Rectal smooth muscle tissue (tissue), 1 donor: ENCODE results near the gene FGF6.

ENCODE experiments used
- H3K27ac ChIP-seq: one replicate; pipeline ENCODE4 v1.7.0; 2013; ENCODE audit warnings: low read depth, low read length, inconsistent platforms
- H3K27me3 ChIP-seq: one replicate; pipeline ENCODE4 v1.7.0; 2013; ENCODE audit warnings: low read length; ENCODE audit not compliant: control insufficient read depth, insufficient read depth
- H3K36me3 ChIP-seq: one replicate; pipeline ENCODE4 v1.7.0; 2013; ENCODE audit warnings: low read length; ENCODE audit not compliant: control insufficient read depth, insufficient read depth
- H3K4me1 ChIP-seq: one replicate; pipeline ENCODE4 v1.7.0; 2013; ENCODE audit warnings: low read length; ENCODE audit not compliant: control insufficient read depth, insufficient read depth
- H3K4me3 ChIP-seq: one replicate; pipeline ENCODE4 v1.7.0; 2013; ENCODE audit warnings: low read length
- H3K9ac ChIP-seq: one replicate; pipeline ENCODE4 v1.7.0; 2013; ENCODE audit warnings: low read length

The FGF6 gene, protein sequence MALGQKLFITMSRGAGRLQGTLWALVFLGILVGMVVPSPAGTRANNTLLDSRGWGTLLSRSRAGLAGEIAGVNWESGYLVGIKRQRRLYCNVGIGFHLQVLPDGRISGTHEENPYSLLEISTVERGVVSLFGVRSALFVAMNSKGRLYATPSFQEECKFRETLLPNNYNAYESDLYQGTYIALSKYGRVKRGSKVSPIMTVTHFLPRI

DNA sequence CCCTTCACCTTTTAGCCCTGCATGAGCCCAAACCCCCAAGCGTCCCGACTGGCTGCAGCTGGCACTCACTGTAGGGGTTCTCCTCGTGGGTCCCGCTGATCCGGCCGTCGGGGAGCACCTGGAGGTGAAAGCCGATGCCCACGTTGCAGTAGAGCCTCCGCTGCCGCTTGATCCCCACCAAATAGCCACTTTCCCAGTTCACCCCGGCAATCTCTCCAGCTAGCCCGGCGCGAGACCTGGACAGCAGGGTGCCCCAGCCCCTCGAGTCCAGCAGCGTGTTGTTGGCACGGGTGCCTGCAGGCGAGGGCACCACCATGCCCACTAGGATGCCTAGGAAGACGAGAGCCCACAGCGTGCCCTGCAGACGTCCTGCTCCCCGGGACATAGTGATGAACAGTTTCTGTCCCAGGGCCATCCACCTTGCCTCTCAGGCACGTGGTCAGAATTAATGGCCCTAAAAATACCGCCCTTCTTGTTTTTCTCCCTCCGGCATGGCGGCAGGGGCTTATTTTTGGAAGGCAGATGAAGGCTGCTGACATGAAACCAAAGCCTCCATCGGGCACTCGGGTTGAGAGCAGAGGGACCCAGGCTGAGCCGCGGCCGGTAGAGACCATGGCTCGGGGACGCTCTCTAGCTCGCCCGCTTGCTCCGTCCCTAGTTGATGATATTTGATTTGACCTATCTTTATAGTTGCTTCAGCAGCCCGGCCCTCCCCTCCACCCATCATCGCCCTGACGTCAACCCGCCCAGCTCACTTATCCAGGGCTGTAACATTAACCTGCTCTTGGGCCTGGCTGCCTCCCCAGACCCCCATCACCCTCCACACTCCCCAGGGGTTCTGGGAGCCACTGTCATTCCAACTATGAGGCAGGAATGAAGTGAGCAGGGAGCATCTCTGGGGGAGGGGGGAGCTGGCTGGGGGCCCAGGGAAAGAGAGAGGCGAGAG lies at the start of gene FGF6:
TSS of gene FGF6 (minus strand) at position 660 of the 946 bp plus-strand sequence. CDS start at position 415, 245 bp downstream.
- Histone ChIP-seq H3K27ac (no peak within 1 kb of the TSS), H3K9ac (no peak within 1 kb of the TSS), H3K4me1 (no peaks in the 10 kb centered on the region), H3K4me3 (no peak within 1 kb of the TSS), H3K36me3 (no peaks in the 10 kb centered on the region), H3K27me3 (peaks cover 2% of the 10 kb centered on the region)

DNA sequence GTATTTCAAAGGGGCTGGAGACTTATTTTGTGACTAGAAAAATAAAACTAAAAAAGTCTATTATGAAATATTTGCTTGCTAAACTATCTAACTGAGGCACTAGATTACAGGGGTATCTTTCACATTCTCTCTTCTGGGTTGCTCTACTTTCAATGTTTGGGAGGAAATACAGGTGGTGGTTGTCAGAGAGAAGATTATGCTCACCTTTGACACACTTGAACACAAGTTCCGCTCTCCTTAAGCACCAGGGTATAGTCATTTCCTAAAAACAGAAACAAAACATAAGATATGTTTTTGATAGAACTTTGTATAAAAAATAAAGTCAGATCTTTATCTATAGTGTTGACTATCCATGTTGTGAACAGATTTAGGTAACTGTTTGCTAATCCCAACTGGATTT lies 45.4 kb upstream of the FGF6 start:
- no peaks in the 10 kb centered on the region for H3K27me3 ChIP-seq
- H3K4me3 ChIP-seq, result no peak overlapping the region
- H3K27ac ChIP-seq, result no peak overlapping the region
- no peak overlapping the region for H3K9ac ChIP-seq
- peaks cover 9% of the 10 kb centered on the region for H3K36me3 ChIP-seq
- no peaks in the 10 kb centered on the region for H3K4me1 ChIP-seq

DNA sequence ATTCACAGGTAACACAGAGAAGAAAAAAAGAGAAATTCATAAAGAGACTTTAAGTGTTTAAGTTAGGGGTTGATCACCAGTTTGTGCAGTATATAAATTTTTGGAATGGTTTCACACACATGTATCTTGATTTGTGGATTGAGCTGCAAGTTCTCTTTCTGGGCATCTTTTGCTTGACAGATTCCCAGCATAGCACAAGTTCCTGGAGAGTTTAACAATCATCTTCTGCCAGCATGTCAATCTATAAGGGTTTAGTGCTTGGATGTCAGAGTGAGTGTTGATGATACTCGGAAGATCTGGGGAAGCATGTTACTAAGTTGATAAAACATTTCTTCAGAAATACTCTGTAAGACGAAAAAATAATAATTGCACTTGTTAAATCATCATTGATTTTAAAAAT lies 43.9 kb upstream of the FGF6 start:
- Histone ChIP-seq H3K27ac (no peak overlapping the region), H3K4me3 (no peak overlapping the region), H3K4me1 (no peaks in the 10 kb centered on the region), H3K27me3 (no peaks in the 10 kb centered on the region), H3K9ac (no peak overlapping the region), H3K36me3 (peaks cover 9% of the 10 kb centered on the region)

DNA sequence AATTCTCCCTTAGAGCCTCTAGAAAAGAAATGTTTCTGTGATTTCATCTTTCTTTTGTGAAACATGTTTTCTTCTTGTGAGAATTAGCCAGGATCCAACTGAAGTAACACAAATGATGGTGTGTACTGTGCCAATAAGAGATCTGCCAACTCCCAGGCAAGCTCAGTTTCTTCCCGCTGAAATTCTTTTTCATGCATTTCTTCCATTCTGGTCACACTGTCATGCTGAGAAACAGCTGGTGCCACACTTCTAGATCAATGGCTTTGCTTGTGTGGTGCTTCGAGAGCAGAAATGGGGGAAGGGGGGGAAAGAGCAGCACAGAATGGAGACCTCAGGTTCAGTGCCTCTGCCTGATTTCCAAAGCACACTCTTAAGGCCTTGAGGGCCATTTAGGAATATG lies 41.4 kb upstream of the FGF6 start:
- Histone ChIP-seq H3K36me3 (peaks cover 9% of the 10 kb centered on the region), H3K27ac (no peak overlapping the region), H3K27me3 (no peaks in the 10 kb centered on the region), H3K9ac (no peak overlapping the region), H3K4me1 (no peaks in the 10 kb centered on the region), H3K4me3 (no peak overlapping the region)

DNA sequence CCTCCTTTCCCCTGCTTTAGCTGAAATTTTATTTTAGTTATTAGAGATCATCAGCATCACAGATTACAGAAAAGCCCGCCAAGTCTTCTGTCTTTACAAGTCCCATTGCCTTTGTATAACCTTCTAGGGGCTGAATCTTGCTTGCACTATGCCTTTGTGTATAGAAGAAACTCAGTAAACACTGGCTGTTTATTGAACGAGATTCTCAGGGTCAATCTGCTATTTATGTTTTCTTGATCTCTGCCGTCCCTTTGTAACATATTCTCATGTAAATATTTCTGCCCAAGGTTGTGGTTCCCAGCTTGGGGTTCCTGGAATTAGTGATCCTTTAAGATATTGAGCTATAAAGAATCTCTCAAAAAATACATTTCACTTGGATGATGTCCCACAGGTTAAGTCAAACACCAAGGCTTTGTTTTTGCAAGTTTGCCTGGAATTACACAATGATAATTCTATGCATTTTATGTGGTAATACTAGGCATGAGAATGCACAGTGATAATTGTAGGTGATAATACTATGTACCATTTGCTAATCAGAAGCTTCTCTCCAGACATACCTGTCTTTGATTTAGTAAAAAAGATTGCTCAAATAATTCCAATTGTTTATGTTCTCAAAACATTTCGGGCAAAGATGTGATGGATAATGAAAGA lies 40.6 kb upstream of the FGF6 start:
- H3K4me1 ChIP-seq, result no peaks in the 10 kb centered on the region

DNA sequence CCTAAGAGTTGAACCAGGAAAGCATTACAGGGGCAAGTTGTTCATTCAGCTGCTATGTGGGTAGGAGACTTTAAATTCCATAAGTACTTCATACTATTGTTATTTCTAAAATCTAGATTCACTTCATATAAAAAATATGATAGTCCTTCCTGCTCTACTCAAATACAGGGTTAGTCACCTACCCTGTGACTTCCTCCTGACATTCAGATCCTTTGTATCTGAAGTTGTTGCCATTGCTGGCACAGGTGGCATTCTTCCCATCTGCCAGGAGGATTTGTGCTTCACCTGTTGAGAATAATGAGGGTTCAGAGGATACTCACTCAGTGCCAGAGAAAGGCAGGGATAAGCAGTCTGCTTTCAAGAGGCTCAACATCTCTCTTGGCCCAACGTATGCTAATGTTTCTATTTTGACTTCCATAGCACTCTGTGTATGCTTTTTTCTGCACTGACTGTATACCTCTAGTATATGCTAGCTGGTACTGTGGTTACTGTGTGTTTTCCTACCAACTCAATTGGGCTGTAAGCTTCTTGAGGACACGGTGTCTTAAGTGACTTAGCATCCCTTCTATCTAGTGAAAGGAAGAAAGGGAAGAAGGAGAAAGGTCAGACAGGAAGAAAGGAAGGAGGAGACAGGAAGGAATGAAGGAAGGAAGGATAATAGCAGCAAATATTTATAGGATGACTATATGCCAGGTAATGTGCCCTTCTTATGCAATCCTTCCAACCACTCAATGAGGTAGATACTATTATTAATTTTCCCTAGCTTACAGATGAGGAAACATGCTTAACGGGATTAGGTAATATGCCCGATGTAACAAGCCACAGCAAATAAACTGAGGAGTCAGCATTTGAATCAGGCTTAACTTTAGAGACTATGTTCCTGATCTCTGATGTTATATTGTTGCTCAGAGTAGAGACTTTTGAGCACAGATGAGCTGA lies 38.5 kb upstream of the FGF6 start:
- H3K36me3 ChIP-seq, result peaks cover 5% of the 10 kb centered on the region
- no peaks in the 10 kb centered on the region for H3K4me1 ChIP-seq
- H3K27me3 ChIP-seq, result no peaks in the 10 kb centered on the region
- H3K9ac ChIP-seq, result no peak overlapping the region
- H3K27ac ChIP-seq, result no peak overlapping the region
- no peak overlapping the region for H3K4me3 ChIP-seq

More for the DNA sequence above, 40.6 kb upstream of the FGF6 start:
- H3K27ac ChIP-seq, result no peak overlapping the region
- H3K27me3 ChIP-seq, result no peaks in the 10 kb centered on the region
- no peak overlapping the region for H3K4me3 ChIP-seq
- no peak overlapping the region for H3K9ac ChIP-seq
- peaks cover 9% of the 10 kb centered on the region for H3K36me3 ChIP-seq

DNA sequence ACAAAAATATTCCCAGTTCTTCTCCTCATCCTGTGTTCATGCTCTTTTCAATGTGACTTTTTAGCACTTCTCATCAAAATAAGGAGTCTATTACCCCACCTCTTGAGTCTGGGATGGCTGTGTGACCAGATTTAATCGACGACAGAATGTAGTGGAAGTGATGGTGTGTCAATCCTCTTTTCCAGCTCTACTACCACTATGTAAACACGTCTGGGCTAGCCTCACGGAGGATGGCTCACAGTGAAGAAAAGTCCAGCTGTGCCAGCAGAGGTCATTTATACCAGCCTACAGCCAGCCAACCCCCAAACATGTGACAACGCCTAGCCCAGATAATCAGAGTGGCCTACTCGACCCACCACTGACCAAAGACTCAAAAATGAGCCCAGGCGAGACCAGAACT lies 37.3 kb upstream of the FGF6 start:
- no peaks in the 10 kb centered on the region for H3K36me3 ChIP-seq
- H3K9ac ChIP-seq, result no peak overlapping the region
- H3K27me3 ChIP-seq, result no peaks in the 10 kb centered on the region
- no peak overlapping the region for H3K4me3 ChIP-seq
- no peak overlapping the region for H3K27ac ChIP-seq
- no peaks in the 10 kb centered on the region for H3K4me1 ChIP-seq

DNA sequence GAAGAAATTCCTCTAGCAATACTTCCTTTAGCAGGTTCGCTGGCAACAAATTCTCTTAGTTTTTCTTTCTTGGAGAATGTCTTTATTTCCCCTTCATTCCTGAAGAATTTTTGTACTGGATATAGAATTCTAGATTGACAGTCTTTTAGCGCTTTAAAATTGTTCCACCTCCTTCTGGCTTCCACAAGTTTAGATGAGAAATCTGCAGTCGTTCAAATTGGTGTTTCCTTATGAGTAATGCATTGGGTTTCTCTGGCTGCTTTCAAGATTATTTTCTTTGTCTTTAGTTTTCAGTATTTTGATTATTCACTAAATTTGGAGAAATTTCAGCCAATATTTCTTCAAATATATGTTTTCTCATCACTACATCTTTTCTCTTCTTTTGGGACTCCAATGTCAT lies 33.3 kb upstream of the FGF6 start:
- H3K9ac ChIP-seq, result no peak overlapping the region
- H3K36me3 ChIP-seq, result no peaks in the 10 kb centered on the region
- no peaks in the 10 kb centered on the region for H3K27me3 ChIP-seq
- no peak overlapping the region for H3K4me3 ChIP-seq
- no peaks in the 10 kb centered on the region for H3K4me1 ChIP-seq
- no peak overlapping the region for H3K27ac ChIP-seq

DNA sequence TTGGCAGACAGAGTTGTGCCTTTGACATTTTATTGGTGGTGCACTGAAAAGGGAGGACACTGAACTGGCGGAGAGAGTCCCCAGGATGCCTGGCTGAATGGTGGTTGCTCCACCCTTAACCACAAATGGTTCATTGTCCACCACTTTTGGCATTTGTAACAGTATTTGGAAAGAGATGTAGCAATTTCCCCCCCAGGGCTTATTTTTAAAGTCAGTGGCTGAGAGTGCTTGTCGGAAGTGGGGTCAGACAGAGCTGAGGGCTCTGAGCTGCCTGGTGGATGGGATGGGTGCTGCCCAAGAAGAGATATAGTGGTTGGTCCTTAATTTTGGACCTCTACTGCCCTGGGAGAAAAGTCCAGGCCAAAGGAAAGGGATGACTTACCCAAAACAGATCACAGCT lies 31.5 kb upstream of the FGF6 start:
- Histone ChIP-seq H3K27me3 (no peaks in the 10 kb centered on the region), H3K36me3 (no peaks in the 10 kb centered on the region), H3K27ac (no peak overlapping the region), H3K4me3 (no peak overlapping the region), H3K4me1 (no peaks in the 10 kb centered on the region), H3K9ac (no peak overlapping the region)

DNA sequence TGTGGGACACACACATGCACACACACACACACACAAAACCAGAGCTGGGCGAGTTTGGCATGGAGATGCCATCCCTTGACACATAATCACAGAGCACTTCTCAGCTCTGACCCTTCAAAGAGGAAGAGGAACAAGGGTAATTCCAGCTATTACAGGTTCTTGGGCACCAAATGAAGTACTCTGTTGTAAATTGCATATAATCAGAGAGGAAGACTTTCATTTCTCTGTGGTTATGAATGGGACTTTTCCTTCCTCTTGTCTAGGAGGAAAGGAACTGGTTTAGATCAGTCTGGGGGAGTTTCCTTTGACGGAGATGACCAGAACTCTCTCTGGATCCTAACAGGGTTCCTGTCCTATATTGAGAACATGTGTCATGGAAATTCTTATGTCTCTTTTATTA lies 26.4 kb upstream of the FGF6 start:
- no peak overlapping the region for H3K4me3 ChIP-seq
- H3K27me3 ChIP-seq, result no peaks in the 10 kb centered on the region
- no peak overlapping the region for H3K27ac ChIP-seq
- no peaks in the 10 kb centered on the region for H3K4me1 ChIP-seq
- H3K36me3 ChIP-seq, result no peaks in the 10 kb centered on the region
- no peak overlapping the region for H3K9ac ChIP-seq

DNA sequence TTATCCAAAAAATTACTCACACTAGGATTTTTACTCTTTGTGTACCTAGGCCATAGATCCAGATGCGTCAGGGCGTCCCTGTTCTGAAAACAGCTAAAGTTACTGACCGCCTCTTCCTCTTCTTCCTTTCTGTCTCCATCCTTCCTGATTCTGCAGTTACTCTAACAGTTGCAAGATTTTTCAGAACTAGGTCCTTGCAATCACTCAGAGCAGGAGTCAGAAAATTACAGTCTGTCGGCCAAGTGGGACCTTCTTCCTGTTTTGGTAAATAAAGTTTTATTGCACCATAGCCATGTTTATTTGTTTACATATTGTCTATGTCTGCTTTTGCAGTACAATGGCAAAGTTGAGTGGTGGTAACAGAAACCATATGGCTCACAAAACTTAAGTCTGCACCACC lies 25.6 kb upstream of the FGF6 start:
- Histone ChIP-seq H3K36me3 (no peaks in the 10 kb centered on the region), H3K27ac (no peak overlapping the region), H3K4me3 (no peak overlapping the region), H3K9ac (no peak overlapping the region), H3K4me1 (no peaks in the 10 kb centered on the region), H3K27me3 (no peaks in the 10 kb centered on the region)

DNA sequence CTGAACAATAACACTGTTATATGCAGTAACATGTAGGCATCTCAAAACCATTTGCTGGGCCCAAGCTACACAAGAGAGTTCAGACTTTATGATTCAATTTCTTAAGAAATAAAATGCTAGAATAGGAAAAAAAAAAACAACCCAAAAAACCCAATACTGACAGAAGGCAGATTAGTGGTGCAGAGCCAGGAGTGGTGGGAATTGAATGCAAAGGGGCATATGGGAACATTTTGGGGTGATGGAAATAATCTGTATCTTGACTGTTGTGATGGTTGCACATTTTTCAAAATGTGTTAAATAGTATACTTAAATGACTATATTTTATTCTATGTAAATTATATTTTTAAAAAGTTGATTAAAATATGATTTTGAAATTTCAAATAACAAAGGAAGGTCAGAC lies 23.4 kb upstream of the FGF6 start:
- H3K9ac ChIP-seq, result no peak overlapping the region
- no peaks in the 10 kb centered on the region for H3K4me1 ChIP-seq
- no peak overlapping the region for H3K4me3 ChIP-seq
- H3K27ac ChIP-seq, result no peak overlapping the region
- H3K36me3 ChIP-seq, result no peaks in the 10 kb centered on the region
- no peaks in the 10 kb centered on the region for H3K27me3 ChIP-seq
